Esophagus mucosa (tissue), 1 donor: Measurements from ENCODE around the gene IFNA5. TPM values are rescaled to one million over a fixed set of nuclear protein-coding genes. Genes with fewer than 3 reads are reported as not detected.

Experiments
- ATAC-seq: fragments of 200-7000 bp; cut with Tn5 transposase; one replicate; pipeline ENCODE4 v1.9.1; 2020
- total RNA-seq: library from RNA; stranded (reverse); gene quantifications from one replicate; pipeline ENCODE4 v1.2.4, GENCODE V29; 2023
- donor health status: DM: yes; HTN: yes; CAD: no.

IFNA5 gene
- not detected for total RNA-seq

GRCh38 chr9:21305213-21305612 lies at the start of gene IFNA5:
Gene IFNA5, minus strand, starts transcription at chr9:21305313. Its CDS starts 57 bp downstream, at chr9:21305256.
- no peak for ATAC-seq

GRCh38 chr9:21350787-21351186 lies 45.7 kb upstream of the IFNA5 start, which contains the start of gene IFNA6:
Gene IFNA6, minus strand, starts transcription at chr9:21350887. Its CDS starts 0 bp downstream, at chr9:21350887.
- ATAC-seq = no peak

- ATAC-seq = no peak
These were observed 43.4 kb upstream of the IFNA5 start for GRCh38 chr9:21348430-21348970.

GRCh38 chr9:21340735-21341134 lies 35.6 kb upstream of the IFNA5 start:
- ATAC-seq = no peak

- ATAC-seq = no peak
These were observed 31.3 kb upstream of the IFNA5 start for GRCh38 chr9:21336457-21336856.

- peak; percentile 100 for ATAC-seq
These were observed 29.9 kb upstream of the IFNA5 start, which contains the start of gene KLHL9 for GRCh38 chr9:21334701-21335632. Gene KLHL9, minus strand, starts transcription at chr9:21335404. Its CDS starts 545 bp downstream, at chr9:21334859.

- no peak for ATAC-seq
These were observed 28.1 kb upstream of the IFNA5 start for GRCh38 chr9:21333226-21333625.

- no peak for ATAC-seq
These were observed 26.7 kb upstream of the IFNA5 start for GRCh38 chr9:21331676-21332402.

- peak; percentile 68 for ATAC-seq
These were observed 21.5 kb upstream of the IFNA5 start for GRCh38 chr9:21326526-21327139.

- ATAC-seq = no peak
These were observed 18.9 kb upstream of the IFNA5 start for GRCh38 chr9:21324047-21324446.

GRCh38 chr9:21322911-21323461 lies 17.9 kb upstream of the IFNA5 start:
- no peak for ATAC-seq

- no peak for ATAC-seq
These were observed 15.4 kb upstream of the IFNA5 start for GRCh38 chr9:21320465-21320864.

GRCh38 chr9:21317956-21318923 lies 13.1 kb upstream of the IFNA5 start:
- ATAC-seq = peak; percentile 73

GRCh38 chr9:21316860-21317259 lies 11.7 kb upstream of the IFNA5 start:
- no peak for ATAC-seq

- ATAC-seq = no peak
These were observed 11.1 kb upstream of the IFNA5 start for GRCh38 chr9:21316032-21316842.

GRCh38 chr9:21314152-21314551 lies 9.0 kb upstream of the IFNA5 start:
- no peak for ATAC-seq

GRCh38 chr9:21311889-21312288 lies 6.8 kb upstream of the IFNA5 start:
- ATAC-seq = no peak

GRCh38 chr9:21295992-21296391 lies 9.1 kb downstream of the IFNA5 start:
- no peak for ATAC-seq

- no peak for ATAC-seq
These were observed 10.1 kb downstream of the IFNA5 start for GRCh38 chr9:21294904-21295538.

GRCh38 chr9:21294364-21294774 lies 10.7 kb downstream of the IFNA5 start:
- ATAC-seq = peak; percentile 99
